Fibroblast of pulmonary artery (primary cell): ENCODE data around the gene LUZP2.
"Not testable (repeated sequence)": the region's sequence is repeated elsewhere in the genome, so short reads cannot be mapped to it uniquely, and the experiment has no call there.

Experiments used
- DNase-seq: peaks from one replicate; pipeline ENCODE4 v3.0.0-alpha.2; 2010; ENCODE audit warnings: low read depth
- H3K4me3 ChIP-seq: replicated peaks from 2 replicates; pipeline ENCODE4 v1.5.1; 2011; ENCODE audit warnings: low read depth, mild to moderate bottlenecking, control low read depth, low read length, moderate library complexity
- TF ChIP-seq, protein P1 (sequence below): IDR thresholded peaks from 2 replicates; pipeline ENCODE4 v1.5.1; 2011; ENCODE audit warnings: mild to moderate bottlenecking, control low read depth, low read length, inconsistent platforms; ENCODE audit errors: missing control alignments

Gene LUZP2

DNA sequence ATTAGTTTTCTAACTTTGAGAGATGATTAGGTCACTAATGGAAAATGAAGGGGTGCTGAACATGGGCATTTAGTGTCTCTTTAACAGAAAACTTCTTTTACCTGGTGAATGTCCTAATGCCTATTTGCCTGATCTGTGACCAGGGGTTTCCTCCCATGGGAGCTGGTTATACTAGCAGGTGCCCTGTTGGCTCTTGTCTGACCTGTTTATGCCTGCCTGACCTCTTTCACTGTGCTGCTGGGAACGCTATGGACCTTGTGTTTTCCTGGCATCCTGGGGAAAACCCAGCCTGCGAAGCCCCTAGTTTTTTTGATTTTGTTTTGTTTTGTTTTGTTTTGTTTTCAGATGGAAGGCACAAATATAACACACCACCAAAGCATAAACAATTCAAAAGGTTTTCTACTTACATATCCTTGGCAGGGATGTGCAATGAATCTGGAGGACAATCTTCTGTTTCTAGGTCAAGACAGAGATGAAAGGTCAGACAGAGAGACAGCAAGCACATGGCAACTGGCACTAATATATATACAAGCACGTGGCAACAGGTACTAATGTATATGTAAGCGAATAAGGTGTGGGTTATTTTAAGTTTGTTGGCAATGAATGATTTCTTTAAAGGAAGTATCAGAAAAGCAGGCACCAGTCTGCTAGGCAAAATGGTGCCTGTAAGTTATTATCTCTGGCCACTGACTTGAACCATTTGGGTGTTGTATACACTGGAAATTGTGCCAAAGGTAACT is 390.2 kb downstream of the LUZP2 start:
- no peak overlapping the region for H3K4me3 ChIP-seq
- no peak for DNase-seq
- TF ChIP-seq, protein P1, sequence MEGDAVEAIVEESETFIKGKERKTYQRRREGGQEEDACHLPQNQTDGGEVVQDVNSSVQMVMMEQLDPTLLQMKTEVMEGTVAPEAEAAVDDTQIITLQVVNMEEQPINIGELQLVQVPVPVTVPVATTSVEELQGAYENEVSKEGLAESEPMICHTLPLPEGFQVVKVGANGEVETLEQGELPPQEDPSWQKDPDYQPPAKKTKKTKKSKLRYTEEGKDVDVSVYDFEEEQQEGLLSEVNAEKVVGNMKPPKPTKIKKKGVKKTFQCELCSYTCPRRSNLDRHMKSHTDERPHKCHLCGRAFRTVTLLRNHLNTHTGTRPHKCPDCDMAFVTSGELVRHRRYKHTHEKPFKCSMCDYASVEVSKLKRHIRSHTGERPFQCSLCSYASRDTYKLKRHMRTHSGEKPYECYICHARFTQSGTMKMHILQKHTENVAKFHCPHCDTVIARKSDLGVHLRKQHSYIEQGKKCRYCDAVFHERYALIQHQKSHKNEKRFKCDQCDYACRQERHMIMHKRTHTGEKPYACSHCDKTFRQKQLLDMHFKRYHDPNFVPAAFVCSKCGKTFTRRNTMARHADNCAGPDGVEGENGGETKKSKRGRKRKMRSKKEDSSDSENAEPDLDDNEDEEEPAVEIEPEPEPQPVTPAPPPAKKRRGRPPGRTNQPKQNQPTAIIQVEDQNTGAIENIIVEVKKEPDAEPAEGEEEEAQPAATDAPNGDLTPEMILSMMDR = no peak

DNA sequence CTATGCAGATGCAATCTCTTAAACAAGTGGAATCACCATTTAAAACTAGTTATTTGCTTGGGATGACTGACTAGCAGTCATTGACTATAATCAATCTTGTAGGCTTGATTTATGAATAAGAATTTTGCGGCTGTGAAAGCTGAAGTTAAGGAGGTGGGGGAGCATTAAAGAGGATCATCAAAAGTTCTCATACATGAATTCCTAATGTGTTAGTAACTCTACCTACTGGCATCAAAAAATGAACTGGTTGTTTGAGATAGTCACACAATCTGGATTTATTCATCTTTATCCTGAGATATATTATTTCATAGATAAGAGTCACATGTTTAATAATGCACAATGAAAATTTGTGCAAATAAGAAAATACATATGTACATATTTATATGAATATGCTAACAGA is 393.6 kb downstream of the LUZP2 start:
- TF ChIP-seq, protein P1 = no peak

DNA sequence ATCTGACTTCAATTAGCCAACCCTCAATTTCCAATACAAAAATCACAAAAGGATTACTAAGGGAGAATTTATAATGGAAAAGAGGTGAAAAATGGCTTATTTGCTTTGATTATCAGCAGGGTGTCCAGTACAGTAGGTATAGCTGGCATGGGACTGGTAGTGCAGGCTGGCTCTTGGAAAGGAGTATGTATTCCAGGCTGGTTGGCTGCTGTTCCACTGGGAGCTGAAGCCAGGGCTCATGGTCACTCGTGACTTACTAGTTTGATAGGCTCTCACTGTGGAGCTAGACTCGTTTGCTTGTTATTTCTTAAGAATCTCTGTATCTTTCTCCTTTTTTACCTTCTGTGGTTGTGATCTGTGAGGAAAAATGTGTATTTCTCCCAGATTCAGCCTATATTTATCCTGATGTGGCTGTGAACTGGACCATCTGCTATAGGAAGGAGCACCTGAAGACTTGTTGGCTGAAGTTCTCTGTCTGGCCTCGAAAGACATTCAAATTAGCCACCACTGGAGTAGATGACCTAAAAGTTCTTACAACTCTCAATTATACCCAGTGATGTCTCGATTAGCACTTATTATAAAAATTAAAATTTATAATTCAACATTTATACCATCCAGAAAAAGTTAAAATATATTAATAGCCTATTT is 395.1 kb downstream of the LUZP2 start:
- DNase-seq, H3K4me3 ChIP-seq: not testable (repeated sequence)

More for the DNA sequence above, 393.6 kb downstream of the LUZP2 start:
- DNase-seq = no peak
- H3K4me3 ChIP-seq = no peak overlapping the region

DNA sequence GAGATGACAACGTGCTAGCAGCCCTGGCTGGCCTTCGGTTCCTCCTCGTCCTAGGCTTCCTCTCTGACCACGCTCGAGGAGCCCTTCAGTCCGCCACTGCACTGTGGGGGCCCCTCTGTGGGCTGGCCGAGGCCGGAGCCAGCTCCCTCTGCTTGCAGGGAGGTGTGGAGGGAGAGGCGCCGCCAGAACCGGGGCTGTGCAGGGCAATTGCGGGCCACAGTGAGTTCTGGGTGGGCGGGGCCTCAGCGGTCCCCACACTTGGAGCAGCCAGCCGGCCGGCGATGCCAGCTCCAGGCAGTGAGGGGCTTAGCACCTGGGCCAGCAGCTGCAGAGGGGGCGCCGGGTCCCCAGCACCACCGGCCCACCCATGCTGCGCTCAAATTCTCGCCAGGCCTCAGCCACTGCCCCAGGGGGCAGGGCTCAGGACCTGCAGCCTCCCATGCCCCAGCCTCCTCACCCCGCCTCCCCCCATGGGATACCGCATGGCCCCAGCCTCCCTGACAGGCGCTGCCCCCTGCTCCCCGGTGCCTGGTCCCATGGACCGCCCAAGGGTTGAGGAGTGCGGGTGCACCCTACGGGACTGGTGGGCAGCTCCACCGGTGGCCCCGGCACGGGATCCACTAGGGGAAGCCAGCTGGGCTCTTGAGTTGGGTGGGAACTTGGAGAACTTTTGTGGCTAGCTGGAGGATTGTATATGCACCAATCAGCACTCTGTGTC is 399.4 kb downstream of the LUZP2 start:
- no peak for DNase-seq
- TF ChIP-seq, protein P1 = no peak
- no peak overlapping the region for H3K4me3 ChIP-seq

DNA sequence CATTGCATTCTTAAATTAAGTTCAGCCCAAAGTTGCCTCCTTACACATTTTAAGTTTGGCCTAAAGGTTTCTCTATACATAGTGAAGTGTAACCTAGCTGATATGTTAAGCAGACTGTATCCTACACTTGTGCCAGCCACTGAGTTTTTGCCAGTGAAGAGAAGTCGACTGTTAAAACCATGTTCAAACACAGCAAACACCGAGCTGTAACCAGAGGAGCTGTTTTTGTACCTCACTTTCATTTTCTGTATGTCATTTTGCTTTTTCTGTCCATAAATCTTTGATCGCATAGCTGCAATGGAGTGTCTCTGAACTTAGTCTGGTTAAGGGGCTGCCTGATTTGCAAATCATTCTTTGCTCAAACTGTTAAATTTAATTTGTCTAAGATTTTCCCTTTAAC is 403.7 kb downstream of the LUZP2 start:
- TF ChIP-seq, protein P1 = no peak
- DNase-seq = no peak
- H3K4me3 ChIP-seq = no peak overlapping the region

DNA sequence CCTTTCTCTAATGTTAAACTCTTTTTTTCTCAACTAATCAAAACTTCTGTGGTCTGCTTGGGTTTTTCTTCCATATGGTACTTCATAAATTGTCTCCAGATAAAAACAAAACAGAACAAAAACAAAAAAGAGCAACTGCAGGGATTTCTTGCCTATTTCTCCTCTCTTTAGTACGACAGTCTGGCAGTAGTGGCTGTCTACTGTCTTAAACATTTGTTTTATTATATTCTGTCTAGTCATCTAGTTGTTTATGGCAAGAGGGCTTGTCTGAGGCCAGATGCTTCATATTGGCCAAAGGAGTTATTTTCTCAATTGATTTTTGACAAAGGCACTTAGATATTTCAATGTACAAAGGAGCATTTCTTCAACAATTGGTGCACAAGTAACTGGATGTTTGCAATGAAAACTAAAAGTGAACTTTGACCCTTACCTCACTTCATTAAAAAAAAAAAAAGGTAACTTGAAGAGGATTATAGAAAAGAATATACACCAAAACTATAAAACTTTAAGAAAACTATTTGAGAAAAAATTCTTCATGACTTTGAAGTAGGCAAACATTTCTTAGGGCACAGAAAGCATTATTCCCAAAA is 404.2 kb downstream of the LUZP2 start:
- DNase-seq = no peak
- H3K4me3 ChIP-seq = no peak overlapping the region
- TF ChIP-seq, protein P1 = no peak

DNA sequence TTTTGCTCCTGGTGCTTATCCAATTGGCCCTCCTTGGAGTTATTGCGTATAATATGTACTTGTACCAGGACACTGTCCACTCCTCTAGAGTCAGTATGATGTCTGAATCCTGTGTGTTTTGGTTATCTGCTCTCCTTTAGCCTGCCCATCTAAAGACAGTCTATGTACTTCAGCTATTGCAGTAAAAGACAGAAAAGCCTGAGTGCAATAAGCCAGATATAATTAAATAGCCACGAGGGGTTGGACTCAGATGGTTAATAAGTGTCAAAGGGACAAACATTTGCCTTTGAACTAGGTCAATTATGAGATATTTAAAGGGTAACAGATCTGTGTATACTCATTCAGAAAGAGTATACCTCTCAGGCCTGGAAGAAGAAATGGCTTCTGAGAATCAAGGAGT is 406.7 kb downstream of the LUZP2 start:
- TF ChIP-seq, protein P1 = no peak
- H3K4me3 ChIP-seq = no peak overlapping the region
- no peak for DNase-seq
